ENCODE data around the gene ARL6IP6. TPM values are rescaled to one million over a fixed set of nuclear protein-coding genes. Genes with fewer than 3 reads are reported as not detected.

The ARL6IP6 gene
- total RNA-seq, 4 donors from 2014 or later = 7.0 to 14.0 (median 7.9) TPM

GRCh38 chr2:152792974-152793373 lies 74.6 kb downstream of the ARL6IP6 start:
- H3K36me3 ChIP-seq = no peaks in the 10 kb centered on the region
- H3K4me3 ChIP-seq = no peak overlapping the region
- H3K27ac ChIP-seq = no peak overlapping the region
- no peaks in the 10 kb centered on the region for H3K9me3 ChIP-seq
- no peaks in the 10 kb centered on the region for H3K4me1 ChIP-seq
- TF ChIP-seq POLR2A (IDR thresholded peaks at IDR 0.05) = no peak
- H3K27me3 ChIP-seq = no peaks in the 10 kb centered on the region
- 80 to 100% methylated on average over 1 of the region's 4 CpGs for WGBS, 2 donors (ENCODE audit: low coverage in 1 of 2)
- no peak for ATAC-seq

- no peak for ATAC-seq
- no peak for TF ChIP-seq EP300 (IDR thresholded peaks at IDR 0.05)
- TF ChIP-seq CTCF (IDR thresholded peaks at IDR 0.05) = no peak
- TF ChIP-seq POLR2AphosphoS5 (IDR thresholded peaks at IDR 0.05) = no peak
- Histone ChIP-seq H3K36me3 (no peaks in the 10 kb centered on the region), H3K27me3 (no peaks in the 10 kb centered on the region), H3K4me1 (no peaks in the 10 kb centered on the region), H3K27ac (no peak overlapping the region), H3K4me3 (no peak overlapping the region), H3K9me3 (no peaks in the 10 kb centered on the region)
- WGBS, 2 donors (ENCODE audit: low coverage in 1 of 2) = 50 to 60% methylated on average over 1 of the region's 1 CpG
These were observed 78.5 kb downstream of the ARL6IP6 start for GRCh38 chr2:152796941-152797340.

DNA sequence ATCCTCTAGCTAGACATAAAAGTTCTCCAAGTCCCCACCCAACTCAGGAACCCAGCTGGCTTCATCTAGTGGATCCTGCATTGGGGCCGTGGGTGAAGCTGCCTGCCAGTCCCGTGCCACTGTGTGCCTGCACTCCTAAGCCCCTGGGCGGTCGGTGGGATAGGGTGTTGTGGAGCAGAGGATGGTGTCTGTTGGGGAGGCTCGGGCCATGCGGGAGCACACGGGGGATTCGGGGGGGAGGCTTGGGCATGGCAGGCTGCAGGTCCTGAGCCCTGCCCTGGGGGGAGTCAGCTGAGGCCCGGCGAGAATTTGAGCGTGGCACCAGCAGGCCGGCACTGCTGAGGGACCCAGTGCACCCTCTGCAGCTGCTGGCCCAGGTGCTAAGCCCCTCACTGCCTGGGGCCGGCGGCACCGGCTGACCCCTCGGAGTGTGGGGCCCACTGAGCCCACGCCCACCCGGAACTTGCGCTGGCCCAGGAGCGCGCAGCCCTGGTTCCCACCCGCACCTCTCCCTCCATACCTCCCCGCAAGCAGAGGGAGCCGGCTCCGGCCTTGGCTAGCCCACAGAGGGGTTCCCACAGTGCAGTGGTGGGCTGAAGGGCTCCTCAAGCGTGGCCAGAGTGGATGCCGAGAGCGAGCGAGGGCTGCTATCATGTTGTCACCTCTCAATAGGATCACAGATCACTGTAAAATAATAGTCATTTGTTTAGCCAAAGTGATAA lies 86.4 kb downstream of the ARL6IP6 start:
- Histone ChIP-seq H3K4me1 (no peaks in the 10 kb centered on the region), H3K27me3 (no peaks in the 10 kb centered on the region), H3K36me3 (no peaks in the 10 kb centered on the region)

DNA sequence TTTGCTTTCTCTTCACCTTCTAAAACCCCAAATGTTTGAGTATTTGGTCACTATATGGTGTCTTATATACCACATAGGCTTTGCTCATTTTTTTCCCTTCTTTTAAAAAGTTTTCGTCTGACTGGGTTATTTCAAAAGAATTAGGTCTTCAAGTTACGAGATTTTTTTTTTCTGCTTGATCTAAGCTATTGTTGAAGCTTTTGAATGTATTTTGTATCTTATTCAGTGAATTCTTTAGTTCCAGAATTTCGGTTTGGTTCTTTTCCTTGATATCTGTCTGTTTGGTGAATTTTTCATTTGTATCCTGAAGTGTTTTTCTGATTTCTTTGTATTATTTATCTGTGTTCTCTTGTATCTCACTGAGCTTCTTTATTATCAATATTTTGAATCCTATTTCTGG lies 93.5 kb downstream of the ARL6IP6 start:
- Histone ChIP-seq H3K9me3 (peaks cover 0 to 10% (median 0%) of the 10 kb centered on the region in 3 donors), H3K27me3 (no peaks in the 10 kb centered on the region), H3K4me1 (no peaks in the 10 kb centered on the region), H3K36me3 (no peaks in the 10 kb centered on the region), H3K27ac (no peak overlapping the region), H3K4me3 (no peak overlapping the region)
- TF ChIP-seq CTCF (IDR thresholded peaks at IDR 0.05) (no peak), EP300 (IDR thresholded peaks at IDR 0.05) (no peak), POLR2AphosphoS5 (IDR thresholded peaks at IDR 0.05) (no peak), POLR2A (IDR thresholded peaks at IDR 0.05) (no peak)
- 96 to 100% methylated on average over 2 to 3 of the region's 3 CpGs for WGBS, 2 donors (ENCODE audit: low coverage in 1 of 2)
- no peak for ATAC-seq

More for the DNA sequence above, 86.4 kb downstream of the ARL6IP6 start:
- WGBS, 2 donors (ENCODE audit: low coverage in 1 of 2) = 93% methylated on average over 5 of the region's 29 CpGs; no CpG with 5 or more reads in 1 of the 2 donors
- Histone ChIP-seq H3K4me3 (no peak overlapping the region), H3K27ac (no peak overlapping the region), H3K9me3 (no peaks in the 10 kb centered on the region)
- TF ChIP-seq CTCF (IDR thresholded peaks at IDR 0.05) (no peak), EP300 (IDR thresholded peaks at IDR 0.05) (no peak), POLR2A (IDR thresholded peaks at IDR 0.05) (no peak), POLR2AphosphoS5 (IDR thresholded peaks at IDR 0.05) (no peak)
- ATAC-seq = no peak

Other genes starting within 250 kb of the ARL6IP6 start
- gene PRPF40A, start 1.2 kb upstream of the ARL6IP6 start, total RNA-seq = 10 to 100 TPM; 55.4 to 72.7 (median 68.6) TPM